Thyroid gland (tissue), 4 donors: ENCODE data around the gene AAK1.

Experiments
- CTCF ChIP-seq, 6 experiments: fragments of 200-600 bp in 3 of 6; fragments of 450-650 bp in 3 of 6; sonication (generic) in 3 of 6; IDR thresholded peaks; one replicate each; pipeline ENCODE4 v1.5.1; 2016 to 2019; ENCODE audit warnings: antibody characterized with exemption in 6 of 6, mild to moderate bottlenecking in 2 of 6, inconsistent platforms in 1 of 6, moderate library complexity in 1 of 6
- POLR2A ChIP-seq, 2 donors: fragments of 450-650 bp; IDR thresholded peaks; one replicate each; pipeline ENCODE4 v1.6.1; 2017; ENCODE audit warnings: antibody characterized with exemption in 2 of 2, mild to moderate bottlenecking in 2 of 2, moderate library complexity in 1 of 2

GRCh38 chr2:69581774-69582581, 61.6 kb downstream of the AAK1 start:
- TF ChIP-seq CTCF (IDR thresholded peaks at IDR 0.05) = no peak
- no peak for TF ChIP-seq POLR2A (IDR thresholded peaks at IDR 0.05)
